Suprapubic skin (tissue), 3 donors: ENCODE measurements around the gene ECI1.
"Not testable (repeated sequence)": the region's sequence is repeated elsewhere in the genome, so short reads cannot be mapped to it uniquely, and the experiment has no call there.

Experiments
- CTCF ChIP-seq, 2 donors: fragments of 200-600 bp in 1 of 2; fragments of 450-650 bp in 1 of 2; sonication (generic) in 1 of 2; IDR thresholded peaks; one replicate each; pipeline ENCODE4 v1.5.1; 2016 to 2019; ENCODE audit warnings: antibody characterized with exemption in 2 of 2, mild to moderate bottlenecking in 1 of 2, moderate library complexity in 1 of 2
- EP300 ChIP-seq: sonication (generic); formaldehyde crosslinking; IDR thresholded peaks from one replicate; pipeline ENCODE4 v1.6.1; 2017; ENCODE audit warnings: antibody characterized with exemption
- POLR2A ChIP-seq, 2 donors: fragments of 450-650 bp; IDR thresholded peaks; one replicate each; pipeline ENCODE4 v1.6.1; 2017; ENCODE audit warnings: antibody characterized with exemption in 2 of 2, mild to moderate bottlenecking in 2 of 2, moderate library complexity in 2 of 2

GRCh38 chr16:2267505-2267912 is 16.1 kb upstream of the ECI1 start:
- TF ChIP-seq CTCF (IDR thresholded peaks at IDR 0.05); POLR2A (IDR thresholded peaks at IDR 0.05); EP300: not testable (repeated sequence)
